Keratinocyte (primary cell): ENCODE data around the gene AFG1L. TPM values are rescaled to one million over a fixed set of nuclear protein-coding genes. Genes with fewer than 3 reads are reported as not detected.

Experiments
- DNase-seq: peaks from one replicate; pipeline ENCODE4 v3.0.0-alpha.2; 2011; ENCODE audit warnings: low read depth, missing footprints, low spot score
- FAIRE-seq: peaks from 2 replicates; lab custom pipeline; 2011; peaks lifted over from hg19 to GRCh38; lab: Jason Lieb, UNC
- H2AFZ ChIP-seq: 2 replicates; pipeline ENCODE4 v1.6.0; 2012; ENCODE audit warnings: low read length, control low read depth, inconsistent platforms; ENCODE audit not compliant: control insufficient read depth
- H3K27ac ChIP-seq: 2 replicates; pipeline ENCODE4 v1.5.1; 2011; ENCODE audit warnings: low read length; ENCODE audit not compliant: control insufficient read depth, insufficient read depth
- H3K27me3 ChIP-seq: 3 replicates; pipeline ENCODE4 v1.6.0; 2011; ENCODE audit warnings: low read length; ENCODE audit not compliant: control insufficient read depth, insufficient read depth; ENCODE audit errors: extremely low read depth
- H3K36me3 ChIP-seq, 2 experiments: 2 replicates in 1 of 2; 3 replicates in 1 of 2; pipeline ENCODE4 v1.5.1; 2011; ENCODE audit warnings: low read length in 2 of 2, mild to moderate bottlenecking in 1 of 2; ENCODE audit not compliant: control insufficient read depth in 2 of 2, insufficient read depth in 2 of 2; ENCODE audit errors: extremely low read depth in 1 of 2
- H3K4me1 ChIP-seq: 3 replicates; pipeline ENCODE4 v1.5.1; 2011; ENCODE audit warnings: low read length; ENCODE audit not compliant: control insufficient read depth, insufficient read depth; ENCODE audit errors: extremely low read depth
- H3K4me2 ChIP-seq: 3 replicates; pipeline ENCODE4 v1.6.0; 2011; ENCODE audit warnings: low read depth, low read length; ENCODE audit not compliant: control insufficient read depth, insufficient read depth; ENCODE audit errors: extremely low read depth
- H3K4me3 ChIP-seq, 3 experiments: fragments of 200-600 bp in 1 of 3; sonication (generic) in 1 of 3; 2 replicates in 2 of 3; 3 replicates in 1 of 3; pipeline ENCODE4 v1.5.1; 2011 to 2016; ENCODE audit warnings: low read length in 3 of 3, mild to moderate bottlenecking in 3 of 3, control low read depth in 2 of 3, inconsistent platforms in 1 of 3, low read depth in 1 of 3, mixed read lengths in 1 of 3, mixed run types in 1 of 3, moderate library complexity in 1 of 3; ENCODE audit not compliant: control insufficient read depth in 2 of 3, insufficient read depth in 2 of 3; ENCODE audit errors: extremely low read depth in 1 of 3
- H3K79me2 ChIP-seq: 2 replicates; pipeline ENCODE4 v1.6.0; 2012; ENCODE audit warnings: low read length; ENCODE audit not compliant: control insufficient read depth, insufficient read depth
- H3K9ac ChIP-seq: 3 replicates; pipeline ENCODE4 v1.6.0; 2011; ENCODE audit warnings: low read length; ENCODE audit not compliant: control insufficient read depth, insufficient read depth; ENCODE audit errors: extremely low read depth
- H3K9me1 ChIP-seq: 3 replicates; pipeline ENCODE4 v1.6.0; 2011; ENCODE audit warnings: low read length; ENCODE audit not compliant: control insufficient read depth, insufficient read depth; ENCODE audit errors: extremely low read depth
- H3K9me3 ChIP-seq: 2 replicates; pipeline ENCODE4 v1.5.1; 2012; ENCODE audit warnings: low read depth, low read length; ENCODE audit not compliant: control insufficient read depth
- H4K20me1 ChIP-seq: 3 replicates; pipeline ENCODE4 v1.6.0; 2011; ENCODE audit warnings: low read length; ENCODE audit not compliant: control insufficient read depth, insufficient read depth; ENCODE audit errors: extremely low read depth
- CTCF ChIP-seq, 3 experiments: IDR thresholded peaks in 1 of 3; conservative IDR thresholded peaks in 1 of 3; optimal IDR thresholded peaks in 1 of 3; 2 replicates in 2 of 3; 3 replicates in 1 of 3; pipeline versions ENCODE3 to v1.5.1; 2011; ENCODE audit warnings: low read length in 3 of 3, mild to moderate bottlenecking in 3 of 3, moderate library complexity in 2 of 3, control low read depth in 1 of 3, inconsistent platforms in 1 of 3; ENCODE audit not compliant: insufficient read depth in 2 of 3; ENCODE audit errors: extremely low read depth in 1 of 3
- EZH2 ChIP-seq: IDR thresholded peaks from one replicate; pipeline ENCODE4 v1.6.1; 2012; ENCODE audit warnings: inconsistent platforms, mild to moderate bottlenecking, low read length, moderate library complexity
- dilution Hi-C: fragments of 300-500 bp; cut with MboI; formaldehyde crosslinking; loops from one replicate; pipeline ENCODE4 v1.7.0; 2020; ENCODE audit warnings: low sequenced_read_pairs; ENCODE audit not compliant: extremely low pct_ligation_motif_present
- polyA plus RNA-seq, 5 experiments: library from polyadenylated mRNA; depleted of rRNA in 3 of 5; stranded (reverse) in 3 of 5; stranded (forward) in 1 of 5; unstranded in 1 of 5; fragments of >200 nt; gene quantifications; 1 replicate in 1 of 5; 2 replicates in 3 of 5; 3 replicates in 1 of 5; pipeline versions ENCODE4 v1.2.1 to v1.2.3, GENCODE V29; 2011 to 2012; ENCODE audit warnings: missing spikeins in 2 of 5, low read depth in 1 of 5, low replicate concordance in 1 of 5

Gene AFG1L
- polyA plus RNA-seq, 1 donor (not counting 4 experiments of a cell fraction or from before 2014, with no cell fraction given), result 3.1 TPM

DNA sequence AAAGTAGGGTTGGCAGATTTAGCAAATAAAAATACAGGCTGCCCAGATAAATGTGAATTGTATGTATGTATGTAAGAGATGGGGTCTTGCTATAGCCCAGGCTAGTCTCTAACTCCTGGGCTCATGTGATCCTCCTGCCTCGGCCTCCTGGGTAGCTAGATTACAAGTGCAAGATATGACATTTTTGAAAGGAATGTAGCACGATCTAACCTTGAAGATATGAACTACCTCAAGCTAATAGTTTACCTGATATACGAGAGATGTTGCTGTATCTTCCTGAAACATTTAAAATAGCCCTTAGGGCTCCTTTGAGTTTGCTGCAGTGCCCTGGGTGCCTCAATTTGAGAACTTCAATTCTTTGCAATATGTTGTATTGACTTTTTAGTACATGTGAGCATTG, 42.1 kb downstream of the AFG1L start:
- no peak overlapping the region for H2AFZ ChIP-seq
- no peak overlapping the region for H3K27ac ChIP-seq
- H3K9me3 ChIP-seq, result no peaks in the 10 kb centered on the region
- H3K9ac ChIP-seq, result no peak overlapping the region
- no peaks in the 10 kb centered on the region for H3K79me2 ChIP-seq
- no peak overlapping the region for H3K4me2 ChIP-seq
- H3K9me1 ChIP-seq, result no peaks in the 10 kb centered on the region
- no peak for DNase-seq
- no peaks in the 10 kb centered on the region for H3K36me3 ChIP-seq
- no peaks in the 10 kb centered on the region for H3K27me3 ChIP-seq
- FAIRE-seq, result peak; percentile 34
- H3K4me3 ChIP-seq, result no peak overlapping the region
- TF ChIP-seq EZH2, result no peak
- TF ChIP-seq CTCF (optimal IDR thresholded peaks at IDR 0.05 in 1 of 3, IDR thresholded peaks at IDR 0.05 in 1 of 3, conservative IDR thresholded peaks at IDR 0.05 in 1 of 3; ENCODE audit: extremely low read depth in 1 of 3, insufficient read depth in 2 of 3, low read length in 3 of 3), result no peak
- no peaks in the 10 kb centered on the region for H4K20me1 ChIP-seq
- no peaks in the 10 kb centered on the region for H3K4me1 ChIP-seq
- dilution Hi-C loops, result no loop called here

DNA sequence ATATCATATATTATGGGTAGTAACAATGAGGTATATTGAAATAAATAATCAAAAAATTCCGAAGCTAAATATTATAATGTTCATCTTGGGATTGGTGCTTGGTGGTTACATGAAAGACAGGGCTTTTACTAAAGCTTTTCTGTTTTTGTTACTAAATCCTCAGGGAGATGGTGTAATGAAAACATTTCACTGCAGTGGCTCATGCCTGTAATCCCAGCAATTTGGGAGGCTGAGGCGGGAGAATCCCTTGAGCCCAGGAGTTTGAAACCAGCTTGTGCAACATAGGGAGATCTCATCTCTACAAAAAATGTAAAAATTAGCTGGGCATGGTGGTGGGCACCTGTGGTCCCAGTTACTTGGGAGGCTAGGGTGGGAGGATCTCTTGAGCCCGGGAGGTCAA, 42.9 kb downstream of the AFG1L start:
- Histone ChIP-seq H3K4me2 (no peak overlapping the region), H3K9ac (no peak overlapping the region), H3K36me3 (no peaks in the 10 kb centered on the region), H4K20me1 (no peaks in the 10 kb centered on the region), H3K9me1 (no peaks in the 10 kb centered on the region), H3K4me3 (no peak overlapping the region), H3K4me1 (no peaks in the 10 kb centered on the region), H2AFZ (no peak overlapping the region), H3K27ac (no peak overlapping the region), H3K9me3 (no peaks in the 10 kb centered on the region), H3K27me3 (no peaks in the 10 kb centered on the region), H3K79me2 (no peaks in the 10 kb centered on the region)
- no peak for TF ChIP-seq CTCF (optimal IDR thresholded peaks at IDR 0.05 in 1 of 3, IDR thresholded peaks at IDR 0.05 in 1 of 3, conservative IDR thresholded peaks at IDR 0.05 in 1 of 3; ENCODE audit: extremely low read depth in 1 of 3, insufficient read depth in 2 of 3, low read length in 3 of 3)
- no peak for TF ChIP-seq EZH2
- DNase-seq (no peak), FAIRE-seq (no peak)
- dilution Hi-C loops, result no loop called here
